ENCODE data around the gene PLB1.

Gene PLB1

DNA sequence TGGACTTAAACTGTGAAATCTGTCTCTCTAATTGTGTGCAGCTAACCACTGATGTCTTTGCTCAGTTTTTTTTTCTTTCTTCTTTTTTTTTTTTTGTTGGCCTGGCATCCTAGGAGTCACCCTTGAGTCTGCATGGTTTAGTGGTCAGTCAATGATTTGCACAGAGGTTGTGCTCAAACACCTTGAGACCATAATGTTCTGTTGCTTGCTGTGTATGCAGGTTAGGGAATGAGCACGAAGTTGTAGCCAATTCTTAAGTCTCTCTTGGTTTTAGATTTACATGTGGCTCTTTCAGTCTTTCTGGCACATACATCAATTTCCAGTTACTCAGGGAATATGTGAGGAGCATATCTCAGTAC is 16.7 kb downstream of the PLB1 start:
- TF ChIP-seq CTCF (IDR thresholded peaks at IDR 0.05; ENCODE audit: insufficient read depth, missing control alignments) = no peak
- DNase-seq (ENCODE audit: insufficient read length, low spot score) = no peak
- FAIRE-seq = no peak

DNA sequence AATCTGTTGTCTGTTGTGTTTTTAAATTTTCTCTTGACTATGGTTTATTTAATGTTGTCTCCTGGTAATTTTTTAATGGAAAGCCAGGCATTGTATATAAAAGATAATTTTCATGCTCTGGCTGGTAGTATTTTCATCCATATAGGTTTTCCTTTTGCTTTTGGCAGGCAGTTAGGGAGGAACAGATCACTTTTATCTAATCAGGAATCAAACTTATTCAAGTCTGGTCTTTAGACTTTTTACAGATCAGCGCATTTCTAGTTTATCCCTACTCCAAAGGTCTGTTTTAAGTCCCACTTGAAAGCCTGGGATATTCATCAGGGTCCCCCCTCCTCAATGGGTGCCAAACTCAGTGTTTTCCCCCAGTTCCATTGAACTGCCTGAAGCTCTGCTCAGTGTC is 17.2 kb downstream of the PLB1 start:
- TF ChIP-seq CTCF (IDR thresholded peaks at IDR 0.05; ENCODE audit: insufficient read depth, missing control alignments) = no peak
- FAIRE-seq (no peak), DNase-seq (ENCODE audit: insufficient read length, low spot score) (no peak)

DNA sequence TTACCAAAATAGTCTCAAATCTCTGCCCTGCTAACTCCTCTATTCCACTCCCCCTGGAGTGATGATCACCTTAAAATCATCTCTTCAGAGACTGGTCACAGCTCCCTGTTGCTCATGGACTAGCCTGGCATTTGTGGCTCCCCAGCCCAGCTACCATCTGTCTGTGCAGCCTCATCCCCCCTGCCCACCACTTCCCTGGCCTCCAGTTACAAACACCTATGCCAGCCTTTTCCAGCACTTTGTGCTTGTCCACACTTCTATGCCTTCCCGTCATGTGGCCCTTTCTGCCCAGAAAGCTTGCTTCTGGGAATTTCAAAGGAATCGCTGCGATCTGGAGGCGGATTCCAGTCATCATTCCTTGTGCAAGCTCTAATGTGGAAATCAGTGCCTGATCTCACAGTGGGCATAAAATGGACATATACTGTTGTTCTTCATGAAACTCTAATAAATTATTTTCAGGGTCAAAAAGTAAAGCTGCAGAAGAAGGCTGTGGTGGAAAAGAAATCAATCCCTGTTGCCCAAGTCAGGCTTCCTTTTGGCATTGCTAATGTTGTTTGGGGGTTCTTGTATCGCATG is 19.4 kb downstream of the PLB1 start:
- no peak for TF ChIP-seq CTCF (IDR thresholded peaks at IDR 0.05; ENCODE audit: insufficient read depth, missing control alignments)
- DNase-seq (ENCODE audit: insufficient read length, low spot score) (no peak), FAIRE-seq (no peak)

GRCh38 chr2:28516430-28516829 is 20.6 kb downstream of the PLB1 start:
- FAIRE-seq (no peak), DNase-seq (ENCODE audit: insufficient read length, low spot score) (no peak)
- no peak for TF ChIP-seq CTCF (IDR thresholded peaks at IDR 0.05; ENCODE audit: insufficient read depth, missing control alignments)

DNA sequence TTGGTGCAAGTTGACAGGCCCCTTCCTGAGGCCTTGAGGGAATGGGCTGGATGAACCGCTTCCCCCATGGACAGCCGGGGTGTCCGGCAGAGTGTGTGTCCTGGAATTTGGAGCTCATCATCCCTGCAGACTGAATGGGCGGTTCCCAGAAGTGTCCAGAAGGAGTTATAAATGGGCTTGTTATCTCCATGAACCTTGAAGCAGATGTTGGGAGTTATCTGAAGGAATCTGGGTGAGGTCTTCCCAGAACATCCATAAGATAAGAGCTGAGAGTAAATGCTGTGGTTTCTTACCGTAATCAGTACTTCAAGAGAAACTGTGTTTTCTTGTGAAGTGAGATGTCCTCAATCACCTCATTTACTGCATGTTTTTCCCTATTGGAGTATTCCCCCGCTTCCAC is 21.1 kb downstream of the PLB1 start:
- DNase-seq (ENCODE audit: insufficient read length, low spot score) (no peak), FAIRE-seq (no peak)
- no peak for TF ChIP-seq CTCF (IDR thresholded peaks at IDR 0.05; ENCODE audit: insufficient read depth, missing control alignments)

GRCh38 chr2:28521663-28522062 is 25.8 kb downstream of the PLB1 start:
- no peak for FAIRE-seq
- no peak for DNase-seq (ENCODE audit: insufficient read length, low spot score)
- TF ChIP-seq CTCF (IDR thresholded peaks at IDR 0.05; ENCODE audit: insufficient read depth, missing control alignments) = no peak

- no peak for FAIRE-seq
- no peak for DNase-seq (ENCODE audit: insufficient read length, low spot score)
- TF ChIP-seq CTCF (IDR thresholded peaks at IDR 0.05; ENCODE audit: insufficient read depth, missing control alignments) = no peak
These were observed 26.6 kb downstream of the PLB1 start for GRCh38 chr2:28522481-28522880.

All from D721Med (cell line).